K562 (cell line): ENCODE measurements around the gene KLHL8. TPM values are rescaled to one million over a fixed set of nuclear protein-coding genes. Genes with fewer than 3 reads are reported as not detected.

Experiments
- ATAC-seq: fragments of 200-7000 bp; cut with Tn5 transposase; 3 replicates; pipeline ENCODE4 v1.9.1; 2020; ENCODE audit warnings: moderate library complexity
- BruUV-seq: library from RNA; stranded (reverse); fragments of 400-500 nt; replicated peaks from 2 replicates; lab custom pipeline; 2021; lab: Mats Ljungman, UMichigan
- CTCF ChIA-PET: fragments of 300-600 bp; formaldehyde crosslinking; extraction: SDS; loops from one replicate; lab custom pipeline; 2021; ENCODE audit warnings: low intra/inter-chr PET ratio; lab: Yijun Ruan, JAX
- POLR2A ChIA-PET: fragments of 300-600, 350-650 bp; sonication (Branson Sonifier 250); formaldehyde crosslinking; extraction: SDS; loops from one replicate; lab custom pipeline; 2021; ENCODE audit warnings: antibody characterized with exemption, inconsistent platforms; lab: Yijun Ruan, JAX
- DNase-seq, 4 experiments: peaks; one replicate each; pipeline versions ENCODE4 v3.0.0 to v3.0.0-alpha.2; 2011 to 2018; ENCODE audit warnings: low spot score in 3 of 4, mixed read lengths in 3 of 4; ENCODE audit errors: extremely low read depth in 1 of 4
- FAIRE-seq: peaks from 2 replicates; lab custom pipeline; 2011; peaks lifted over from hg19 to GRCh38; lab: Jason Lieb, UNC
- H2AFZ ChIP-seq: 2 replicates; pipeline ENCODE4 v1.6.0; 2011; ENCODE audit warnings: low read depth, low read length, control low read depth, inconsistent platforms
- H3K27ac ChIP-seq: fragments of 200-600 bp; 3 replicates; pipeline ENCODE4 v1.8.0; 2011; ENCODE audit warnings: low read depth, mild to moderate bottlenecking, control low read depth, inconsistent platforms, low read length, moderate library complexity, mixed read lengths; ENCODE audit errors: extremely low read depth
- H3K27me3 ChIP-seq, 2 experiments: fragments of 300-600 bp in 1 of 2; 2 replicates in 1 of 2; 3 replicates in 1 of 2; pipeline versions ENCODE4 v1.6.0 to v1.8.0; 2011; ENCODE audit warnings: inconsistent platforms in 2 of 2, low read length in 2 of 2, mild to moderate bottlenecking in 1 of 2, mixed read lengths in 1 of 2, moderate library complexity in 1 of 2; ENCODE audit not compliant: control insufficient read depth in 2 of 2, insufficient read depth in 2 of 2
- H3K36me3 ChIP-seq: fragments of 300-600 bp; 3 replicates; pipeline ENCODE4 v1.8.0; 2011; ENCODE audit warnings: mild to moderate bottlenecking, low read length, inconsistent platforms; ENCODE audit not compliant: control insufficient read depth, insufficient read depth
- H3K4me1 ChIP-seq, 2 experiments: fragments of 200-600 bp in 1 of 2; replicated peaks in 1 of 2; 2 replicates in 1 of 2; 3 replicates in 1 of 2; pipeline versions ENCODE4 v1.5.1 to v1.8.0; 2011; ENCODE audit warnings: inconsistent platforms in 2 of 2, low read length in 2 of 2, mild to moderate bottlenecking in 1 of 2, mixed read lengths in 1 of 2, moderate library complexity in 1 of 2; ENCODE audit not compliant: control insufficient read depth in 2 of 2, insufficient read depth in 2 of 2
- H3K4me2 ChIP-seq: 2 replicates; pipeline ENCODE4 v1.6.1; 2011; ENCODE audit warnings: low read length, control low read depth, inconsistent platforms, mixed read lengths; ENCODE audit not compliant: insufficient read depth
- H3K4me3 ChIP-seq: fragments of 200-600 bp; sonication (generic), shearing (Covaris generic); 2 replicates; pipeline ENCODE4 v1.5.1; 2016; ENCODE audit warnings: control low read depth, inconsistent platforms
- H3K79me2 ChIP-seq: fragments of 200-600 bp; 3 replicates; pipeline ENCODE4 v1.8.0; 2011; ENCODE audit warnings: low read length, inconsistent platforms; ENCODE audit not compliant: control insufficient read depth, insufficient read depth
- H3K9ac ChIP-seq, 2 experiments: 2 replicates each; pipeline versions ENCODE4 v1.6.0 to v1.6.1; 2011; ENCODE audit warnings: low read depth in 2 of 2, low read length in 2 of 2, control low read depth in 1 of 2, inconsistent platforms in 1 of 2, mild to moderate bottlenecking in 1 of 2, mixed read lengths in 1 of 2; ENCODE audit not compliant: insufficient read depth in 1 of 2
- H3K9me1 ChIP-seq: one replicate; pipeline ENCODE4 v1.6.0; 2011; ENCODE audit warnings: inconsistent platforms, mild to moderate bottlenecking, low read length, moderate library complexity; ENCODE audit not compliant: control insufficient read depth, insufficient read depth
- H3K9me3 ChIP-seq: replicated peaks from 2 replicates; pipeline ENCODE4 v1.5.1; 2011; ENCODE audit warnings: low read depth, low read length, inconsistent platforms; ENCODE audit not compliant: control insufficient read depth, insufficient read depth
- H4K20me1 ChIP-seq: replicated peaks from 2 replicates; pipeline ENCODE4 v1.6.1; 2011; ENCODE audit warnings: low read length, inconsistent platforms, mixed read lengths; ENCODE audit not compliant: control insufficient read depth, insufficient read depth
- BRD4 ChIP-seq: fragments of 200-600 bp; sonication (generic); IDR thresholded peaks from 2 replicates; pipeline ENCODE4 v1.6.1; 2017; ENCODE audit warnings: inconsistent platforms
- CEBPG ChIP-seq, 3 experiments: fragments of 200-800 bp in 1 of 3; sonication (Bioruptor generic) in 1 of 3; sonication (generic) in 1 of 3; formaldehyde crosslinking in 1 of 3; IDR thresholded peaks in 2 of 3; conservative IDR thresholded peaks in 1 of 3; 2 replicates each; pipeline versions ENCODE4 v1.6.1 to v1.8.0; 2016 to 2022; ENCODE audit warnings: missing compliant biosample characterization in 2 of 3, missing genetic modification characterization in 2 of 3, mild to moderate bottlenecking in 1 of 3, missing genetic modification reagents in 1 of 3
- CHD1 ChIP-seq: fragments of 200-600 bp; sonication (generic); IDR thresholded peaks from one replicate; pipeline ENCODE4 v1.6.1; 2012; ENCODE audit warnings: mild to moderate bottlenecking, moderate library complexity, low read length, inconsistent platforms
- CXXC5 ChIP-seq: fragments of 250-450 bp; sonication (Bioruptor Pico); IDR thresholded peaks from 2 replicates; pipeline ENCODE4 v1.8.0; 2022; ENCODE audit warnings: inconsistent platforms, mild to moderate bottlenecking, moderate library complexity
- ELF4 ChIP-seq: fragments of 450-650 bp; formaldehyde crosslinking; IDR thresholded peaks from 2 replicates; pipeline ENCODE4 v1.4.0; 2022; ENCODE audit warnings: missing genetic modification characterization
- NFATC3 ChIP-seq: fragments of 450-650 bp; IDR thresholded peaks from 2 replicates; pipeline ENCODE4 v1.6.1; 2017; ENCODE audit warnings: mild to moderate bottlenecking
- PHB2 ChIP-seq: fragments of 450-650 bp; IDR thresholded peaks from 2 replicates; pipeline ENCODE4 v1.6.1; 2017; ENCODE audit warnings: low read depth
- SMARCC2 ChIP-seq: fragments of 450-650 bp; IDR thresholded peaks from 2 replicates; pipeline ENCODE4 v1.6.1; 2017; ENCODE audit warnings: antibody characterized with exemption, moderate library complexity, mild to moderate bottlenecking, low read depth
- SNRNP70 ChIP-seq: fragments of 200-400 bp; formaldehyde crosslinking; optimal IDR thresholded peaks from 2 replicates; pipeline ENCODE3; 2017; ENCODE audit warnings: low read depth, low read length
- WGBS: fragments of 100-300 bp; shearing (Covaris generic); methylation state at CpG from one replicate; pipeline ENCODE4 v1.1.6; 2016; ENCODE audit warnings: low coverage, mixed read lengths; ENCODE audit not compliant: insufficient coverage; ENCODE audit errors: missing lambda C conversion rate; 5-methylcytosine and 5-hydroxymethylcytosine counted together
- in situ Hi-C: fragments of 300-500 bp; cut with MboI; formaldehyde crosslinking; loops from 4 replicates; pipeline ENCODE4 v1.15.0; 2018; ENCODE audit warnings: inconsistent platforms, mixed read lengths
- intact Hi-C: fragments of 100-400 bp; cut with micrococcal nuclease; formaldehyde crosslinking; loops from 2 replicates; pipeline ENCODE4 v1.14.2; 2022
- polyA plus RNA-seq, 8 experiments: library from polyadenylated mRNA; depleted of rRNA in 4 of 8; stranded (reverse) in 5 of 8; unstranded in 3 of 8; fragments of >200 nt; fragmentation: Nextera tagmentation in 2 of 8; fragmentation: Illumina TruSeq in 1 of 8; extraction: Ambion mirVana in 2 of 8; extraction: Trizol in 1 of 8; gene quantifications; 2 replicates each; pipeline versions ENCODE4 v1.2.1 to v1.2.3, GENCODE V29; 2011 to 2014; ENCODE audit warnings: inconsistent platforms in 1 of 8, missing spikeins in 1 of 8
- total RNA-seq, 7 experiments: library from RNA; depleted of rRNA in 6 of 7; stranded (reverse); fragments of >200 nt in 6 of 7; fragmentation: Illumina TruSeq in 2 of 7; extraction: Trizol in 2 of 7; gene quantifications; 2 replicates each; pipeline versions ENCODE4 v1.2.1 to v1.2.3, GENCODE V29; 2011 to 2021; ENCODE audit warnings: low replicate concordance in 1 of 7
- TF ChIP-seq, protein P1 (sequence below): IDR thresholded peaks from 2 replicates; pipeline ENCODE4 v1.6.1; 2012; ENCODE audit warnings: low read depth, low read length, improper control_type of control experiment, borderline replicate concordance
- TF ChIP-seq, protein P2 (sequence below): sonication (generic); formaldehyde crosslinking; IDR thresholded peaks from 2 replicates; pipeline ENCODE4 v1.8.0; 2023; ENCODE audit warnings: mild to moderate bottlenecking, missing genetic modification reagents
- TF ChIP-seq, protein P3 (sequence below): fragments of 450-650 bp; IDR thresholded peaks from 2 replicates; pipeline ENCODE4 v1.6.1; 2017; ENCODE audit warnings: antibody characterized with exemption
- TF ChIP-seq, protein P4 (sequence below), 2 experiments: fragments of 450-650 bp in 1 of 2; sonication (generic) in 1 of 2; formaldehyde crosslinking in 1 of 2; IDR thresholded peaks in 1 of 2; conservative IDR thresholded peaks in 1 of 2; 2 replicates each; pipeline versions ENCODE4 v1.6.1 to v1.8.1; 2016 to 2023; ENCODE audit warnings: mild to moderate bottlenecking in 2 of 2, moderate library complexity in 2 of 2, inconsistent platforms in 1 of 2, missing genetic modification reagents in 1 of 2

The KLHL8 gene
- total and polyA plus RNA-seq, 9 of the 15 experiments (the other 6 are each of a cell fraction or from before 2014, with no cell fraction given) = 8.7 to 25.3 (median 15.7) TPM

DNA sequence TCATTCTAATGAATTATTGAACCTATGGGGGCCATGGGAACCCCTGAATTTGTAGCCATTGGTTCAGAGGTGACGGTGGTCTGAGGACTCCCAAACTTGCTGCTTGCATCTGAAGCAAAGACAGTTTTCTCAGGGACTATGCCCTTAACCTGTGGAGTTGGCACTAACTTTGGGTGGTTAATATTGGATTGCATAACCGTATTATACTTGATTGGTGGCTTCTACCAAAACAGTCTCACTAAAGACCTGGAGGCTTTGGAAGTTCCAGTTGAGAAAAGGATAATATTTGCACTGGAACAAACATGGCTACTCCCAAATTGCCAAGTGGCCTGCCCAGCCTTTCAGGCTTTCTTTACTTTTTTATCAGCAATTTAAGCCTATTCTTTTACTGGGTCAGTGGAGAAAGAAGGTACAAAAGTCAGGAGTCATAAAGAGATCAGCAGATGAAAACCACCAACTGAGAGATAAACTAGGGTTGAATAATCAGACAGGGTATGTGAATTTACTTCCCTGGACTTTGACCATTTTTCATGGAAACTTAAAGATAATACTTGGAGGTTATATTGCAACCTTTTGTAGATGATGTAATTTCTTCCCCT is 7.9 kb upstream of the KLHL8 start:
- DNase-seq (no peak), ATAC-seq (no peak), FAIRE-seq (no peak)
- no peaks in the 10 kb centered on the region for H3K9me1 ChIP-seq
- 27% methylated on average over 2 of the region's 2 CpGs for WGBS
- peaks cover 0 to 7% of the 10 kb centered on the region in 2 experiments; a peak in 1 of 5 replicates for H3K4me1 ChIP-seq
- in situ Hi-C loops (no loop called here), intact Hi-C loops (no loop called here)
- no peaks in the 10 kb centered on the region for H4K20me1 ChIP-seq
- ChIA-PET POLR2A (no interaction called here), CTCF (no interaction called here)
- H3K36me3 ChIP-seq = no peaks in the 10 kb centered on the region
- H3K9ac ChIP-seq = no peak overlapping the region
- H3K9me3 ChIP-seq = no peaks in the 10 kb centered on the region
- no peak overlapping the region; the same call in 1 of the 2 replicates for H2AFZ ChIP-seq
- BruUV-seq = no TSS peak
- no peaks in the 10 kb centered on the region for H3K79me2 ChIP-seq
- no peak overlapping the region for H3K27ac ChIP-seq
- no peaks in the 10 kb centered on the region; a peak in 1 of 5 replicates for H3K27me3 ChIP-seq
- H3K4me3 ChIP-seq = no peak overlapping the region
- no peak overlapping the region for H3K4me2 ChIP-seq
- TF ChIP-seq, protein P1, sequence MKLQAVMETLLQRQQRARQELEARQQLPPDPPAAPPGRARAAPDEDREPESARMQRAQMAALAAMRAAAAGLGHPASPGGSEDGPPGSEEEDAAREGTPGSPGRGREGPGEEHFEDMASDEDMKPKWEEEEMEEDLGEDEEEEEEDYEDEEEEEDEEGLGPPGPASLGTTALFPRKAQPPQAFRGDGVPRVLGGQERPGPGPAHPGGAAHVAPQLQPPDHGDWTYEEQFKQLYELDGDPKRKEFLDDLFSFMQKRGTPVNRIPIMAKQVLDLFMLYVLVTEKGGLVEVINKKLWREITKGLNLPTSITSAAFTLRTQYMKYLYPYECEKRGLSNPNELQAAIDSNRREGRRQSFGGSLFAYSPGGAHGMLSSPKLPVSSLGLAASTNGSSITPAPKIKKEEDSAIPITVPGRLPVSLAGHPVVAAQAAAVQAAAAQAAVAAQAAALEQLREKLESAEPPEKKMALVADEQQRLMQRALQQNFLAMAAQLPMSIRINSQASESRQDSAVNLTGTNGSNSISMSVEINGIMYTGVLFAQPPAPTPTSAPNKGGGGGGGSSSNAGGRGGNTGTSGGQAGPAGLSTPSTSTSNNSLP = no peak
- TF ChIP-seq ELF4 (CRISPR knock-in tag) (no peak), SNRNP70 (no peak), PHB2 (no peak), CHD1 (no peak), CEBPG (CRISPR knock-in tag; IDR thresholded peaks at IDR 0.05) (no peak), CEBPG (tag; conservative IDR thresholded peaks at IDR 0.05 in 1 of 2, IDR thresholded peaks at IDR 0.05 in 1 of 2) (peak; percentile 35 to 56), CXXC5 (CRISPR knock-in tag) (no peak), SMARCC2 (no peak), NFATC3 (no peak), BRD4 (no peak)
- TF ChIP-seq, protein P2, sequence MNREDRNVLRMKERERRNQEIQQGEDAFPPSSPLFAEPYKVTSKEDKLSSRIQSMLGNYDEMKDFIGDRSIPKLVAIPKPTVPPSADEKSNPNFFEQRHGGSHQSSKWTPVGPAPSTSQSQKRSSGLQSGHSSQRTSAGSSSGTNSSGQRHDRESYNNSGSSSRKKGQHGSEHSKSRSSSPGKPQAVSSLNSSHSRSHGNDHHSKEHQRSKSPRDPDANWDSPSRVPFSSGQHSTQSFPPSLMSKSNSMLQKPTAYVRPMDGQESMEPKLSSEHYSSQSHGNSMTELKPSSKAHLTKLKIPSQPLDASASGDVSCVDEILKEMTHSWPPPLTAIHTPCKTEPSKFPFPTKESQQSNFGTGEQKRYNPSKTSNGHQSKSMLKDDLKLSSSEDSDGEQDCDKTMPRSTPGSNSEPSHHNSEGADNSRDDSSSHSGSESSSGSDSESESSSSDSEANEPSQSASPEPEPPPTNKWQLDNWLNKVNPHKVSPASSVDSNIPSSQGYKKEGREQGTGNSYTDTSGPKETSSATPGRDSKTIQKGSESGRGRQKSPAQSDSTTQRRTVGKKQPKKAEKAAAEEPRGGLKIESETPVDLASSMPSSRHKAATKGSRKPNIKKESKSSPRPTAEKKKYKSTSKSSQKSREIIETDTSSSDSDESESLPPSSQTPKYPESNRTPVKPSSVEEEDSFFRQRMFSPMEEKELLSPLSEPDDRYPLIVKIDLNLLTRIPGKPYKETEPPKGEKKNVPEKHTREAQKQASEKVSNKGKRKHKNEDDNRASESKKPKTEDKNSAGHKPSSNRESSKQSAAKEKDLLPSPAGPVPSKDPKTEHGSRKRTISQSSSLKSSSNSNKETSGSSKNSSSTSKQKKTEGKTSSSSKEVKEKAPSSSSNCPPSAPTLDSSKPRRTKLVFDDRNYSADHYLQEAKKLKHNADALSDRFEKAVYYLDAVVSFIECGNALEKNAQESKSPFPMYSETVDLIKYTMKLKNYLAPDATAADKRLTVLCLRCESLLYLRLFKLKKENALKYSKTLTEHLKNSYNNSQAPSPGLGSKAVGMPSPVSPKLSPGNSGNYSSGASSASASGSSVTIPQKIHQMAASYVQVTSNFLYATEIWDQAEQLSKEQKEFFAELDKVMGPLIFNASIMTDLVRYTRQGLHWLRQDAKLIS (CRISPR knock-in tag) = no peak
- TF ChIP-seq, protein P3, sequence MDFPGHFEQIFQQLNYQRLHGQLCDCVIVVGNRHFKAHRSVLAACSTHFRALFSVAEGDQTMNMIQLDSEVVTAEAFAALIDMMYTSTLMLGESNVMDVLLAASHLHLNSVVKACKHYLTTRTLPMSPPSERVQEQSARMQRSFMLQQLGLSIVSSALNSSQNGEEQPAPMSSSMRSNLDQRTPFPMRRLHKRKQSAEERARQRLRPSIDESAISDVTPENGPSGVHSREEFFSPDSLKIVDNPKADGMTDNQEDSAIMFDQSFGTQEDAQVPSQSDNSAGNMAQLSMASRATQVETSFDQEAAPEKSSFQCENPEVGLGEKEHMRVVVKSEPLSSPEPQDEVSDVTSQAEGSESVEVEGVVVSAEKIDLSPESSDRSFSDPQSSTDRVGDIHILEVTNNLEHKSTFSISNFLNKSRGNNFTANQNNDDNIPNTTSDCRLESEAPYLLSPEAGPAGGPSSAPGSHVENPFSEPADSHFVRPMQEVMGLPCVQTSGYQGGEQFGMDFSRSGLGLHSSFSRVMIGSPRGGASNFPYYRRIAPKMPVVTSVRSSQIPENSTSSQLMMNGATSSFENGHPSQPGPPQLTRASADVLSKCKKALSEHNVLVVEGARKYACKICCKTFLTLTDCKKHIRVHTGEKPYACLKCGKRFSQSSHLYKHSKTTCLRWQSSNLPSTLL = no peak
- TF ChIP-seq, protein P4, sequence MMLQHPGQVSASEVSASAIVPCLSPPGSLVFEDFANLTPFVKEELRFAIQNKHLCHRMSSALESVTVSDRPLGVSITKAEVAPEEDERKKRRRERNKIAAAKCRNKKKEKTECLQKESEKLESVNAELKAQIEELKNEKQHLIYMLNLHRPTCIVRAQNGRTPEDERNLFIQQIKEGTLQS (IDR thresholded peaks at IDR 0.05) = peak; percentile 47; the same call in 1 of the 2 replicates
- TF ChIP-seq, protein P4 (CRISPR knock-in tag; conservative IDR thresholded peaks at IDR 0.05) = no peak
